Suprapubic skin (tissue), 4 donors: ENCODE results near the gene GAGE12F. TPM values are rescaled to one million over a fixed set of nuclear protein-coding genes. Genes with fewer than 3 reads are reported as not detected.
"Not testable (repeated sequence)": the region's sequence is repeated elsewhere in the genome, so short reads cannot be mapped to it uniquely, and the experiment has no call there.

Source experiments
- DNase-seq, 2 donors: peaks; one replicate each; pipeline ENCODE4 v3.0.0-alpha.2; 2019; ENCODE audit warnings: low spot score in 2 of 2
- H3K27ac ChIP-seq: fragments of 200-600 bp; sonication (generic); one replicate; pipeline ENCODE4 v1.5.1; 2019
- H3K27me3 ChIP-seq: fragments of 200-600 bp; sonication (generic); one replicate; pipeline ENCODE4 v1.5.1; 2019
- H3K36me3 ChIP-seq: fragments of 200-600 bp; sonication (generic); one replicate; pipeline ENCODE4 v1.5.1; 2019
- H3K4me1 ChIP-seq: fragments of 200-600 bp; sonication (generic); one replicate; pipeline ENCODE4 v1.5.1; 2019
- H3K4me3 ChIP-seq: fragments of 200-600 bp; sonication (generic); one replicate; pipeline ENCODE4 v1.5.1; 2019; ENCODE audit warnings: mild to moderate bottlenecking
- H3K9me3 ChIP-seq: fragments of 200-600 bp; sonication (generic); one replicate; pipeline ENCODE4 v1.5.1; 2019
- WGBS: methylation state at CpG from one replicate; pipeline ENCODE4 v1.1.5; 2018; 5-methylcytosine and 5-hydroxymethylcytosine counted together
- total RNA-seq, 4 donors: library from RNA; depleted of rRNA; stranded (reverse); fragments of >200 nt; gene quantifications; one replicate each; pipeline ENCODE4 v1.1.0, GENCODE V29; 2016

Gene GAGE12F, protein sequence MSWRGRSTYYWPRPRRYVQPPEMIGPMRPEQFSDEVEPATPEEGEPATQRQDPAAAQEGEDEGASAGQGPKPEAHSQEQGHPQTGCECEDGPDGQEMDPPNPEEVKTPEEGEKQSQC
- not detected for total RNA-seq

DNA sequence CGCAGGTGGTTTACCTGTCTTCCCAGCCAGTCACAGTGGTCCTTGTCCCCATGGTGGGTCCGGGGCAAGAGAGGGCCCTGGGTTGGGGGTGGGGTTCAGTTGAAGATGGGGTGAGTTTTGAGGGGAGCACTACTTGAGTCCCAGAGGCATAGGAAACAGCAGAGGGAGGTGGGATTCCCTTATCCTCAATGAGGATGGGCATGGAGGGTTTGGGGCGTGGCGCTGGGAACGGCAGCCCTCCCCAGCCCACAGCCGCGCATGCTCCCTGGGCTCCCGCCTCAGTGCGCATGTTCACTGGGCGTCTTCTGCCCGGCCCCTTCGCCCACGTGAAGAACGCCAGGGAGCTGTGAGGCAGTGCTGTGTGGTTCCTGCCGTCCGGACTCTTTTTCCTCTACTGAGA is at the start of gene GAGE12F:
Gene GAGE12F (plus strand): TSS at position 301 of the 400 bp plus-strand sequence. CDS start 1,155 bp downstream, outside the sequence.
- no CpG with 5 or more reads among the region's 16 CpGs for WGBS
- H3K4me3 ChIP-seq, DNase-seq: not testable (repeated sequence)

DNA sequence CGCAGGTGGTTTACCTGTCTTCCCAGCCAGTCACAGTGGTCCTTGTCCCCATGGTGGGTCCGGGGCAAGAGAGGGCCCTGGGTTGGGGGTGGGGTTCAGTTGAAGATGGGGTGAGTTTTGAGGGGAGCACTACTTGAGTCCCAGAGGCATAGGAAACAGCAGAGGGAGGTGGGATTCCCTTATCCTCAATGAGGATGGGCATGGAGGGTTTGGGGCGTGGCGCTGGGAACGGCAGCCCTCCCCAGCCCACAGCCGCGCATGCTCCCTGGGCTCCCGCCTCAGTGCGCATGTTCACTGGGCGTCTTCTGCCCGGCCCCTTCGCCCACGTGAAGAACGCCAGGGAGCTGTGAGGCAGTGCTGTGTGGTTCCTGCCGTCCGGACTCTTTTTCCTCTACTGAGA is 28.8 kb upstream of the GAGE12F start, which contains the start of gene GAGE12C:
Gene GAGE12C (plus strand): TSS at position 301 of the 400 bp plus-strand sequence. CDS start 1,155 bp downstream, outside the sequence.
- no CpG with 5 or more reads among the region's 16 CpGs for WGBS
- not testable (repeated sequence) for H3K27me3 ChIP-seq, H3K36me3 ChIP-seq, H3K4me1 ChIP-seq, H3K4me3 ChIP-seq, DNase-seq, H3K27ac ChIP-seq, H3K9me3 ChIP-seq

More for the DNA sequence above, at the start of gene GAGE12F:
- not testable (repeated sequence) for H3K4me1 ChIP-seq, H3K36me3 ChIP-seq, H3K27me3 ChIP-seq, H3K27ac ChIP-seq, H3K9me3 ChIP-seq

DNA sequence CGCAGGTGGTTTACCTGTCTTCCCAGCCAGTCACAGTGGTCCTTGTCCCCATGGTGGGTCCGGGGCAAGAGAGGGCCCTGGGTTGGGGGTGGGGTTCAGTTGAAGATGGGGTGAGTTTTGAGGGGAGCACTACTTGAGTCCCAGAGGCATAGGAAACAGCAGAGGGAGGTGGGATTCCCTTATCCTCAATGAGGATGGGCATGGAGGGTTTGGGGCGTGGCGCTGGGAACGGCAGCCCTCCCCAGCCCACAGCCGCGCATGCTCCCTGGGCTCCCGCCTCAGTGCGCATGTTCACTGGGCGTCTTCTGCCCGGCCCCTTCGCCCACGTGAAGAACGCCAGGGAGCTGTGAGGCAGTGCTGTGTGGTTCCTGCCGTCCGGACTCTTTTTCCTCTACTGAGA is 19.2 kb upstream of the GAGE12F start, which contains the start of gene GAGE12D:
Gene GAGE12D (plus strand): TSS at position 301 of the 400 bp plus-strand sequence. CDS start 1,155 bp downstream, outside the sequence.
- not testable (repeated sequence) for DNase-seq, H3K27me3 ChIP-seq, H3K27ac ChIP-seq, H3K9me3 ChIP-seq, H3K36me3 ChIP-seq, H3K4me3 ChIP-seq, H3K4me1 ChIP-seq
- WGBS, result no CpG with 5 or more reads among the region's 16 CpGs

DNA sequence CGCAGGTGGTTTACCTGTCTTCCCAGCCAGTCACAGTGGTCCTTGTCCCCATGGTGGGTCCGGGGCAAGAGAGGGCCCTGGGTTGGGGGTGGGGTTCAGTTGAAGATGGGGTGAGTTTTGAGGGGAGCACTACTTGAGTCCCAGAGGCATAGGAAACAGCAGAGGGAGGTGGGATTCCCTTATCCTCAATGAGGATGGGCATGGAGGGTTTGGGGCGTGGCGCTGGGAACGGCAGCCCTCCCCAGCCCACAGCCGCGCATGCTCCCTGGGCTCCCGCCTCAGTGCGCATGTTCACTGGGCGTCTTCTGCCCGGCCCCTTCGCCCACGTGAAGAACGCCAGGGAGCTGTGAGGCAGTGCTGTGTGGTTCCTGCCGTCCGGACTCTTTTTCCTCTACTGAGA is 9.7 kb upstream of the GAGE12F start, which contains the start of gene GAGE12E:
Gene GAGE12E (plus strand): TSS at position 301 of the 400 bp plus-strand sequence. CDS start 1,155 bp downstream, outside the sequence.
- not testable (repeated sequence) for H3K9me3 ChIP-seq, DNase-seq, H3K4me3 ChIP-seq, H3K27ac ChIP-seq, H3K27me3 ChIP-seq, H3K36me3 ChIP-seq, H3K4me1 ChIP-seq
- no CpG with 5 or more reads among the region's 16 CpGs for WGBS

DNA sequence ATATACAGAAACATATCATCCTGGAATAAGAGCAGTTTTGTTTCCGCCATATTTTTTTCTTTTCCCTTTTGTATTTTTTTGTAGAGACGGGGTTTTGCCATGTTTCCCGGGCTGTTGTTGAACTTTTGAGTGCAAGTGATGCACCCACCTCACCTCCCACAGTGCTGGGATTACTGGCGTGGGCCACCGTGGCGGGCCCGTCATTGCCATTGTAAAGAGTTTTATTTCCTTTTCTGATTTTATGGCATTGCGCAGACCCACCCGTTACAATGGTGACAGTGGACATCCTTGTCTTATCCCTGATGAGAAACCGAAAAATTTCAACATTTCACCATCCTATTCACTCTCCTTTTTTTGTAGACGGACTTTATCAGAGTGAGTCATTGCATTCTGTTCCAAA is 8.1 kb downstream of the GAGE12F start:
- not testable (repeated sequence) for H3K27ac ChIP-seq, H3K4me3 ChIP-seq, H3K27me3 ChIP-seq, H3K4me1 ChIP-seq, H3K9me3 ChIP-seq, H3K36me3 ChIP-seq
- DNase-seq, result peak in 1 of 2 donors; percentile 31
- no CpG with 5 or more reads among the region's 11 CpGs for WGBS

DNA sequence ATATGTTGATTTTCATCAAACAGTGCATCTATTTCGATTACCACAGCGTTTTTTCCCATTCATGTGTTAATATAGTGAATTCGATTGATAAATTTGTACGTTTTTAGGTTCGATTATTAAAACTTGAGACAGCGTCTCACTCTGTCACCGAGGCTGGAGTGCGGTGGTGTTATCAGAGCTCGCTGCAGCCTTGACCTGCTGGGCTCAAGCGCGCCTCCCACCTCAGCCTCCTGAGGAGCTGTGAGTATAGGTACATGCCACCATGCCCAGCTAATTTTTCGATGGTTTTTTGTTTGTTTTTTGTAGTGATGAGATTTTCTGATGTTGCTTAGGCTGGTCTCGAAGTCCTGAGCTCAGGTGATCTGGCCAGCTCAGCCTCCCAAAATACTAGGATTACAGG is 8.5 kb downstream of the GAGE12F start:
- WGBS, result 96% methylated on average over 10 of the region's 13 CpGs
- H3K4me1 ChIP-seq, H3K27me3 ChIP-seq: not testable (repeated sequence)

DNA sequence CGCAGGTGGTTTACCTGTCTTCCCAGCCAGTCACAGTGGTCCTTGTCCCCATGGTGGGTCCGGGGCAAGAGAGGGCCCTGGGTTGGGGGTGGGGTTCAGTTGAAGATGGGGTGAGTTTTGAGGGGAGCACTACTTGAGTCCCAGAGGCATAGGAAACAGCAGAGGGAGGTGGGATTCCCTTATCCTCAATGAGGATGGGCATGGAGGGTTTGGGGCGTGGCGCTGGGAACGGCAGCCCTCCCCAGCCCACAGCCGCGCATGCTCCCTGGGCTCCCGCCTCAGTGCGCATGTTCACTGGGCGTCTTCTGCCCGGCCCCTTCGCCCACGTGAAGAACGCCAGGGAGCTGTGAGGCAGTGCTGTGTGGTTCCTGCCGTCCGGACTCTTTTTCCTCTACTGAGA is 9.5 kb downstream of the GAGE12F start, which contains the start of gene GAGE12G:
Gene GAGE12G (plus strand): TSS at position 301 of the 400 bp plus-strand sequence. CDS start 1,155 bp downstream, outside the sequence.
- not testable (repeated sequence) for H3K4me1 ChIP-seq, H3K4me3 ChIP-seq, H3K27me3 ChIP-seq, H3K27ac ChIP-seq, H3K36me3 ChIP-seq, H3K9me3 ChIP-seq, DNase-seq
- no CpG with 5 or more reads among the region's 16 CpGs for WGBS

More for the DNA sequence above, 8.5 kb downstream of the GAGE12F start:
- not testable (repeated sequence) for H3K36me3 ChIP-seq, H3K27ac ChIP-seq, H3K4me3 ChIP-seq, H3K9me3 ChIP-seq
- DNase-seq, result peak in 1 of 2 donors; percentile 20

DNA sequence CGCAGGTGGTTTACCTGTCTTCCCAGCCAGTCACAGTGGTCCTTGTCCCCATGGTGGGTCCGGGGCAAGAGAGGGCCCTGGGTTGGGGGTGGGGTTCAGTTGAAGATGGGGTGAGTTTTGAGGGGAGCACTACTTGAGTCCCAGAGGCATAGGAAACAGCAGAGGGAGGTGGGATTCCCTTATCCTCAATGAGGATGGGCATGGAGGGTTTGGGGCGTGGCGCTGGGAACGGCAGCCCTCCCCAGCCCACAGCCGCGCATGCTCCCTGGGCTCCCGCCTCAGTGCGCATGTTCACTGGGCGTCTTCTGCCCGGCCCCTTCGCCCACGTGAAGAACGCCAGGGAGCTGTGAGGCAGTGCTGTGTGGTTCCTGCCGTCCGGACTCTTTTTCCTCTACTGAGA is 19.0 kb downstream of the GAGE12F start, which contains the start of gene GAGE12H:
Gene GAGE12H (plus strand): TSS at position 301 of the 400 bp plus-strand sequence. CDS start 1,155 bp downstream, outside the sequence.
- not testable (repeated sequence) for H3K36me3 ChIP-seq, H3K27me3 ChIP-seq, H3K9me3 ChIP-seq, DNase-seq, H3K4me1 ChIP-seq, H3K4me3 ChIP-seq, H3K27ac ChIP-seq
- no CpG with 5 or more reads among the region's 16 CpGs for WGBS

DNA sequence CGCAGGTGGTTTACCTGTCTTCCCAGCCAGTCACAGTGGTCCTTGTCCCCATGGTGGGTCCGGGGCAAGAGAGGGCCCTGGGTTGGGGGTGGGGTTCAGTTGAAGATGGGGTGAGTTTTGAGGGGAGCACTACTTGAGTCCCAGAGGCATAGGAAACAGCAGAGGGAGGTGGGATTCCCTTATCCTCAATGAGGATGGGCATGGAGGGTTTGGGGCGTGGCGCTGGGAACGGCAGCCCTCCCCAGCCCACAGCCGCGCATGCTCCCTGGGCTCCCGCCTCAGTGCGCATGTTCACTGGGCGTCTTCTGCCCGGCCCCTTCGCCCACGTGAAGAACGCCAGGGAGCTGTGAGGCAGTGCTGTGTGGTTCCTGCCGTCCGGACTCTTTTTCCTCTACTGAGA is 28.6 kb downstream of the GAGE12F start, which contains the start of gene GAGE2A:
Gene GAGE2A (plus strand): TSS at position 301 of the 400 bp plus-strand sequence. CDS start 1,155 bp downstream, outside the sequence.
- not testable (repeated sequence) for H3K36me3 ChIP-seq, H3K27ac ChIP-seq, H3K27me3 ChIP-seq, H3K4me3 ChIP-seq, H3K4me1 ChIP-seq, H3K9me3 ChIP-seq, DNase-seq
- WGBS, result no CpG with 5 or more reads among the region's 16 CpGs

DNA sequence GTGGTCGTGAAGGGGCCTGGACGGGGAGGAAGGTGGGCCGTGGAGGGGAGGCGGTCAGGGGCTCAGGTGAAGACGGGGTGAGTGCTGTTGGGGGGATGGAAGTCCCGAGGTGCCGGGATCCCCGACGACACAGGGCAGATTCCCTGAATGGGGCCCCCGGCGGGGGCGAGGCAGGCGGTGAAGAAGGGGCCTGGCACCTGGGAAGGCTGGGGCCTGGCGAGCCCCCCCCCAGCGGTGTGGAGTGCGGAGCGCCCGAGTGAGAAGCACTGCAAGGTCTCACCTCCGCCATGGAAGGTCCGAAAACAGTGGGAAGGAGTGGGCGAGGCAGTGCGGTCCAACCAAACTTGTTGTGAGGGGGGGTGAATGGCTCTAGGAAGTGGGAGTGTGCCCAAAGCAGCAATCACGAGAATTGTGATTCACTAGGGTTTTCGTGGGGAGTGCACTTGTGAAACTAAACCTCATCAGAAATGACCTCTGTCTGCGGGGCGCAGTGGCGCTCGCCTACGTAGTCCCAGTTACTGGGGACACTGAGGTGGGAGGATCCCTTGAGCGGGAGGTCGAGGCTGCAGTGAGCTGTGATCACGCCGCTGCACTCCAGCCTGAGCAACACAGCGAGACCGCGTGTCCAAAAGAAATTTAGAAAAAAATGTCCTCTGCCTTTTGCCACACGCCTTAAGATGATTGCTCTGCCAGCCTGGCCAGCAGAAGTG is 29.3 kb downstream of the GAGE12F start:
- not testable (repeated sequence) for H3K27me3 ChIP-seq, H3K4me1 ChIP-seq, H3K27ac ChIP-seq, H3K9me3 ChIP-seq, H3K36me3 ChIP-seq, H3K4me3 ChIP-seq
- WGBS, result 95% methylated on average over 34 of the region's 37 CpGs
- DNase-seq, result peak in 1 of 2 donors; percentile 81

DNA sequence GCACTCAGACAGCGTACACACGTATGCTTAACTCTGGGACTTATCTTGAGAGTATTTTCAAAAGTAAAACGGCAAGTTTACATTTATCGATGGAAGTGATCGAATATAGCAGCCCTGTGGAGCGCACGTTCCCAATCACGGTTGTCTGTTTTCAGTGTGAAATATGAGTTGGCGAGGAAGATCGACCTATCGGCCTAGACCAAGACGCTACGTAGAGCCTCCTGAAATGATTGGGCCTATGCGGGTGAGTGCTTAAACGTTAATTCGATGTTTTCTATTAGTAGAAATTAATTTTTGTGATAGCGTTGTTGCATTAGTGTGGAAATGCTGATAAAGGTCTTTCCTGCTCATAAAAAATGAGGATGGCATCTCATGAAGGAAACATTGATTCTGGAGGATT is 29.8 kb downstream of the GAGE12F start:
- not testable (repeated sequence) for H3K9me3 ChIP-seq, H3K4me1 ChIP-seq, H3K36me3 ChIP-seq, DNase-seq, H3K4me3 ChIP-seq, H3K27ac ChIP-seq, H3K27me3 ChIP-seq
- WGBS, result 89% methylated on average over 15 of the region's 17 CpGs

DNA sequence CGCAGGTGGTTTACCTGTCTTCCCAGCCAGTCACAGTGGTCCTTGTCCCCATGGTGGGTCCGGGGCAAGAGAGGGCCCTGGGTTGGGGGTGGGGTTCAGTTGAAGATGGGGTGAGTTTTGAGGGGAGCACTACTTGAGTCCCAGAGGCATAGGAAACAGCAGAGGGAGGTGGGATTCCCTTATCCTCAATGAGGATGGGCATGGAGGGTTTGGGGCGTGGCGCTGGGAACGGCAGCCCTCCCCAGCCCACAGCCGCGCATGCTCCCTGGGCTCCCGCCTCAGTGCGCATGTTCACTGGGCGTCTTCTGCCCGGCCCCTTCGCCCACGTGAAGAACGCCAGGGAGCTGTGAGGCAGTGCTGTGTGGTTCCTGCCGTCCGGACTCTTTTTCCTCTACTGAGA is 38.1 kb downstream of the GAGE12F start, which contains the start of gene GAGE1:
Gene GAGE1 (plus strand): TSS at position 301 of the 400 bp plus-strand sequence. CDS start 1,155 bp downstream, outside the sequence.
- H3K36me3 ChIP-seq, H3K27ac ChIP-seq, H3K4me1 ChIP-seq, DNase-seq, H3K9me3 ChIP-seq, H3K27me3 ChIP-seq, H3K4me3 ChIP-seq: not testable (repeated sequence)
- no CpG with 5 or more reads among the region's 16 CpGs for WGBS
